GM19452 (cell line): ENCODE measurements around the gene SYNJ1.

ENCODE experiments used
- ATAC-seq: cut with Tn5 transposase; IDR thresholded peaks from one replicate; pipeline ENCODE4 v1.9.1; 2021; ENCODE audit not compliant: unreplicated experiment

The SYNJ1 gene

GRCh38 chr21:32735524-32735923 lies 7.7 kb upstream of the SYNJ1 start:
- no peak for ATAC-seq

GRCh38 chr21:32733990-32734613 lies 6.3 kb upstream of the SYNJ1 start:
- no peak for ATAC-seq

DNA sequence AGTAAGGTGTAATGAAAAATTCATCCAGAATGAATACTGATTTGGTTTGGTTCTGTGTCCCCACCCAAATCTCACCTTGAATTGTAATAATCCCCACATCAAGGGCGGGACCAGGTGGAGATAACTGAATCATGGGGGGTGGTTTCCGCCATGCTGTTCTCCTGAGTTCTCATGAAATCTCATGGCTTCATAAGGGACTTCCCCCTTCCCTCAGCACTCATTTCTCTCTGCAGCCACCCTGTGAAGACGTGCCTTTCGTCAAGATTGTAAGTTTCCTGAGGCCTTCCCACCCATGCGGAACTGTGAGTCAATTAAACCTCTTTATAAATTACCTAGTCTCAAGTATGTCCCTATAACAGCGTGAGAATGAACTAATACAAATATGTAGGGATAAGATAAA lies 5.5 kb upstream of the SYNJ1 start:
- no peak for ATAC-seq

DNA sequence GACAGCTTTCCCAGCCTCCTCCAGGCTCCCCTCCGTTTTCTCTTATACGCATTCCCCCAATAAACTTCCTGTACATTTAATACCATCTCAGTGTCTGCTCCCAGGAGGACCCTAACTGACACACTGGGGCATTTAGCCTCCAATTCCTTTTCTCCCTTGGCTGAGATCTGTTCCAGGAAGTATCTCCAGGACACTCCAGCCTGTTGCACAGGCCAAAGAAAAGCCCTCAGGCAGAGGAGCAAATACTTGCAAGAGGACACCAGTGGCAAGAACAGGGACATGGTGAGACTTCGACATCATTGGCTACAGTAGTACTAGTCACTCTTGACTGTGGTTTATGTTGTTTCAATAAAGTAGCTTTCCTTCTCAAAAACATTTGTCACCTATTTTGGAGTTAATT lies 4.7 kb upstream of the SYNJ1 start:
- no peak for ATAC-seq

DNA sequence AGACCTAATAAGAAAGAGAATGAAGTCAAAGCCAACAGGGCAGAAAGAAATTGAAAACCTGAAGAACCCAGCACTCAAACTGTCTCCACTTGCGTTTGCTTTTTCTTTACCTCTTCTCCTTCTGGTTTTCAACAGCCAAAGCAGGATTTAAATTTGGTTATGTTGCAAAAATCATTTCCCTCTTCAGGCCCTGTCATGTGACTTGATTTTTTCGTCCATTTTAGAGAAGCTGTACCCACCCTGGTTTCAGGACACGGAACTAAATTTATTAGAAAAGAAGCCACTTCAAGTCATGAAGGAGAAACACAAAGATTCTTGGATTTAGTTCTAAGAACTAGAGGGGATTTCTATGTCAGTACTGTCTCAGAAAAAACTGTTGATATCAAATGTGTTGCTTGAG lies 1.0 kb upstream of the SYNJ1 start:
- ATAC-seq, result no peak

GRCh38 chr21:32728456-32728839 lies 635 bp upstream of the SYNJ1 start:
- ATAC-seq, result no peak

- ATAC-seq, result peak; percentile 21
These were observed 750 bp downstream of the SYNJ1 start for GRCh38 chr21:32726839-32727686.

DNA sequence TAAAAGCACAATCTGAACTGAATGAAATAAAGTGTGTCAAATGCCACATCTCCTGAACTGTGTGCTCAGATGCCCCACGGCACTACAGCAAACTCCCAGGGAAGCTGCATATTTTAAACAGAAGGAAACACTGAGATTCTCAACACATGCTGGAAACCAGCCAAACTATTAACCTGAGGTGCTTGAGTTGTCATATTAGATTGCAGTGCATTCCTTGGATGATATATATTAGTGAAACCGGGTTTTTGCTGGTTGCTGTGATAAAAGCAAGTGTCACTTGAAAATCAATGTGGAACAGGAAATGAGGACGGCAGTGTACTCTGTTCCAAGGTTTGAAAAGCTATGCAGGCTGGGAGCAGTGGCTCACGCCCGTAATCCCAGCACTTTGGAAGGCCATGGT lies 8.7 kb downstream of the SYNJ1 start:
- ATAC-seq, result no peak

GRCh38 chr21:32717851-32718316 lies 9.9 kb downstream of the SYNJ1 start:
- no peak for ATAC-seq

- no peak for ATAC-seq
These were observed 11.3 kb downstream of the SYNJ1 start for GRCh38 chr21:32716486-32716885.

- ATAC-seq, result no peak
These were observed 14.1 kb downstream of the SYNJ1 start for GRCh38 chr21:32713726-32714125.

- ATAC-seq, result no peak
These were observed 15.2 kb downstream of the SYNJ1 start for GRCh38 chr21:32712641-32713040.

GRCh38 chr21:32712043-32712442 lies 15.8 kb downstream of the SYNJ1 start:
- peak; percentile 97 for ATAC-seq

DNA sequence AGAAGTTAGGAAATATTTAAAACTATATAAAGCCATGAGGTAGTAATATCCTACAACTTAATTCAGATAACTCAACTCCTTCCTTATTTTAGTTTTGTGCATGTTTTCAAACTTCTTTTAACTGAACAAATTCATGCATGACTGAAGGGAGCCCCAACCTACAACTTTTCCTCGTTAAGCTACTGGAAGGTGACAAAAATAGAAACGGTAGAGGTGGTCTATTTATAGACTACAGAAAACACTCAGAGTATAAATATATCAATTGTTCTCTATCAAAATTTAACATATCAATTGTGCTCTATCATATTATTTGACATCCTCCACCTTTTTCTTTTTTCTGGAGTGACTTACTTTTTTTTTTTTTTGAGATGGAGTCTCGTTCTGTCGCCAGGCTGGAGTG lies 16.8 kb downstream of the SYNJ1 start:
- no peak for ATAC-seq

DNA sequence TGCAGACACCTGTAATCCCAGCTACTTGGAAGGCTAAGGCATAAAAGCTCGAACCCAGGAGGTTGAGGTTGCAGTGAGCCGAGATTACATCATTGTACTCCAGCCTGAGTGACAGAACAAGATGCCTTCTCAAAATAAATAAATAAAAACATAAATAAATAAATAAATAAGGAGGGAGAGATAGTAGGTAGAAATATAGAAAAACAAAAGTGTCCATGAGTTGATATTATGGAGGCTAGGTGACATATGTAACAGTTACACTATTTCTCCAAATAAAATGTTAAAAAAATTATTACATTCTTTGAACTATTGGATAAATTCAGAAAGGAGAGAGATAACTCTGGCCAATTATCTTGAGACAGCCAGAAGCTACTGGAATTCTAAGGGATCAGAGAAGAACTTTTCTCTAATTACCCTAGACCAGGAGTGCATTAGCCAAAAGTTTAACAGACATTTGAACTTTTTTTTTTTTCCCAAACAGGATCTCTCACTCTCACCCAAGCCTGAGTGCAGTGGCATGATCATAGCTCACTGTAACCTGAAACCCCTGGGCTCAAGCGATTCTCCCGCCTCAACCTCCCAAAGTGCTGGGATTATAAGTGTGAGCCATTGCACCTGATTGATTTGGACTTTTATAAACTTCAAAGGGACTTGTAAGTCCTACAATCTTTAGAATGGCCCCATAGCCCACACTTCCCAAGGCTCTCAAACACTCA lies 17.6 kb downstream of the SYNJ1 start:
- no peak for ATAC-seq

DNA sequence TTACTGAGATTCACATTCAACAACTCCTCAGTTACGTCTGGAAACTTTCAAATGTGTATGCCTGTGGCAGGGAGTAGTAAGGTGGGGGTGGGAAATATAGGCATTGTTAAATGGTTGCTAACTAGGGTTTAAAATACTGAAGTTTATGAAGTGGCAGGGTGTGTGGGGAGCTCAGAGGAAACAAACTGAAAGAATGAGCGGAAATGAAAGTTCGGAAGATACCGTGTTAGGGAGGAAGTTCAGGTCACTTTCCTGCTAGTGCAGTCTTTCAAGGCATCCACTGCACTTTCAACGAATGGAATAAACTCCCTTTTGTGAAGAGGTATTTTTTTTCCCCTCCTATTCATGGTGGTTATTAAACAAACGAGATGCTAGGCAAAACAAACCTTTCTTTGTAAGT lies 19.7 kb downstream of the SYNJ1 start:
- no peak for ATAC-seq

DNA sequence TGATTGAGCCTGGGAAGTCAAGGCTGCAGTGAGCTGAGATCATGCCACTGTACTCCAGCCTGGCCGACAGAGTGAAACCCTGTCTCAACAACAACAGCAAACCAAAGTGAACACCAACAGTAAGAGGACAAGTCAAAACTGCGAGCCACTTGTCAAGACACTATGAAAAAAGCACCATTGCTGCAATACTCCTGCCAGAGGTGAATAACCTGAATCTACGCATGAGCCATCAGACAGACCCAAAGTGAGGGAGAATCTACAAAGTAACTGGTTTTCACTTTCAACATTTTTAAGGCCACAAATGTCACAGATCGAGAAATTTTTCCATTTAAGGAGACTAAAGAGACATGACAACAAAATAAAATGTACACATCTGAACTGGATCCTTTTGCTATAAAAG lies 21.9 kb downstream of the SYNJ1 start:
- ATAC-seq, result no peak

GRCh38 chr21:32705139-32705538 lies 22.7 kb downstream of the SYNJ1 start:
- ATAC-seq, result no peak

DNA sequence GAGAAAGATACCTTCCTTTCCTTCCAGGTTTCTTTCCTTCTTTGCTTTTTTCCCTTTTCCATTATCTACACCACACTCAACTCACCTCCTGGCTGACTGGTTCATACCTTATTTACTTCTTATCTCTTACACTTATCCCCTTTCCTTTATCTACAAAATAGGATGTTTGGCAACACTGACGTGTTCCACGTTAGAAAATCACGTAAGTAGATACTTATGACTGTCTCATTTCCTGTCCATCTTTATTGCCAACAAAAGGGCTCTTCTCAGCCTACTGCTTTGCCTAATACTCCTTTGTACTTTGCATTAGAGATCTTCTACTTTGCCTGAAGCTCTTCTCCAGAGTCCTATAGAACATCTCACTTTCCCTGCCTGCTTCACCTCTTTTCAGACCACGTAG lies 25.1 kb downstream of the SYNJ1 start:
- ATAC-seq, result no peak

- no peak for ATAC-seq
These were observed 28.7 kb downstream of the SYNJ1 start for GRCh38 chr21:32698971-32699693.

- ATAC-seq, result no peak
These were observed 29.5 kb downstream of the SYNJ1 start for GRCh38 chr21:32698286-32698685.
